Keratinocyte (primary cell): ENCODE data around the gene DLGAP1. TPM values are rescaled to one million over a fixed set of nuclear protein-coding genes. Genes with fewer than 3 reads are reported as not detected.

Source experiments
- DNase-seq: peaks from one replicate; pipeline ENCODE4 v3.0.0-alpha.2; 2011; ENCODE audit warnings: low read depth, missing footprints, low spot score
- FAIRE-seq: peaks from 2 replicates; lab custom pipeline; 2011; peaks lifted over from hg19 to GRCh38; lab: Jason Lieb, UNC
- H2AFZ ChIP-seq: 2 replicates; pipeline ENCODE4 v1.6.0; 2012; ENCODE audit warnings: low read length, control low read depth, inconsistent platforms; ENCODE audit not compliant: control insufficient read depth
- H3K27ac ChIP-seq: 2 replicates; pipeline ENCODE4 v1.5.1; 2011; ENCODE audit warnings: low read length; ENCODE audit not compliant: control insufficient read depth, insufficient read depth
- H3K27me3 ChIP-seq: 3 replicates; pipeline ENCODE4 v1.6.0; 2011; ENCODE audit warnings: low read length; ENCODE audit not compliant: control insufficient read depth, insufficient read depth; ENCODE audit errors: extremely low read depth
- H3K36me3 ChIP-seq, 2 experiments: 2 replicates in 1 of 2; 3 replicates in 1 of 2; pipeline ENCODE4 v1.5.1; 2011; ENCODE audit warnings: low read length in 2 of 2, mild to moderate bottlenecking in 1 of 2; ENCODE audit not compliant: control insufficient read depth in 2 of 2, insufficient read depth in 2 of 2; ENCODE audit errors: extremely low read depth in 1 of 2
- H3K4me1 ChIP-seq: 3 replicates; pipeline ENCODE4 v1.5.1; 2011; ENCODE audit warnings: low read length; ENCODE audit not compliant: control insufficient read depth, insufficient read depth; ENCODE audit errors: extremely low read depth
- H3K4me2 ChIP-seq: 3 replicates; pipeline ENCODE4 v1.6.0; 2011; ENCODE audit warnings: low read depth, low read length; ENCODE audit not compliant: control insufficient read depth, insufficient read depth; ENCODE audit errors: extremely low read depth
- H3K4me3 ChIP-seq, 3 experiments: fragments of 200-600 bp in 1 of 3; sonication (generic) in 1 of 3; 2 replicates in 2 of 3; 3 replicates in 1 of 3; pipeline ENCODE4 v1.5.1; 2011 to 2016; ENCODE audit warnings: low read length in 3 of 3, mild to moderate bottlenecking in 3 of 3, control low read depth in 2 of 3, inconsistent platforms in 1 of 3, low read depth in 1 of 3, mixed read lengths in 1 of 3, mixed run types in 1 of 3, moderate library complexity in 1 of 3; ENCODE audit not compliant: control insufficient read depth in 2 of 3, insufficient read depth in 2 of 3; ENCODE audit errors: extremely low read depth in 1 of 3
- H3K79me2 ChIP-seq: 2 replicates; pipeline ENCODE4 v1.6.0; 2012; ENCODE audit warnings: low read length; ENCODE audit not compliant: control insufficient read depth, insufficient read depth
- H3K9ac ChIP-seq: 3 replicates; pipeline ENCODE4 v1.6.0; 2011; ENCODE audit warnings: low read length; ENCODE audit not compliant: control insufficient read depth, insufficient read depth; ENCODE audit errors: extremely low read depth
- H3K9me1 ChIP-seq: 3 replicates; pipeline ENCODE4 v1.6.0; 2011; ENCODE audit warnings: low read length; ENCODE audit not compliant: control insufficient read depth, insufficient read depth; ENCODE audit errors: extremely low read depth
- H3K9me3 ChIP-seq: 2 replicates; pipeline ENCODE4 v1.5.1; 2012; ENCODE audit warnings: low read depth, low read length; ENCODE audit not compliant: control insufficient read depth
- H4K20me1 ChIP-seq: 3 replicates; pipeline ENCODE4 v1.6.0; 2011; ENCODE audit warnings: low read length; ENCODE audit not compliant: control insufficient read depth, insufficient read depth; ENCODE audit errors: extremely low read depth
- EZH2 ChIP-seq: IDR thresholded peaks from one replicate; pipeline ENCODE4 v1.6.1; 2012; ENCODE audit warnings: inconsistent platforms, mild to moderate bottlenecking, low read length, moderate library complexity
- dilution Hi-C: fragments of 300-500 bp; cut with MboI; formaldehyde crosslinking; loops from one replicate; pipeline ENCODE4 v1.7.0; 2020; ENCODE audit warnings: low sequenced_read_pairs; ENCODE audit not compliant: extremely low pct_ligation_motif_present
- polyA plus RNA-seq, 5 experiments: library from polyadenylated mRNA; depleted of rRNA in 3 of 5; stranded (reverse) in 3 of 5; stranded (forward) in 1 of 5; unstranded in 1 of 5; fragments of >200 nt; gene quantifications; 1 replicate in 1 of 5; 2 replicates in 3 of 5; 3 replicates in 1 of 5; pipeline versions ENCODE4 v1.2.1 to v1.2.3, GENCODE V29; 2011 to 2012; ENCODE audit warnings: missing spikeins in 2 of 5, low read depth in 1 of 5, low replicate concordance in 1 of 5
- TF ChIP-seq, protein P1 (sequence below), 3 experiments: IDR thresholded peaks in 1 of 3; conservative IDR thresholded peaks in 1 of 3; optimal IDR thresholded peaks in 1 of 3; 2 replicates in 2 of 3; 3 replicates in 1 of 3; pipeline versions ENCODE3 to v1.5.1; 2011; ENCODE audit warnings: low read length in 3 of 3, mild to moderate bottlenecking in 3 of 3, moderate library complexity in 2 of 3, control low read depth in 1 of 3, inconsistent platforms in 1 of 3; ENCODE audit not compliant: insufficient read depth in 2 of 3; ENCODE audit errors: extremely low read depth in 1 of 3

DLGAP1 gene
- polyA plus RNA-seq, 1 donor (not counting 4 experiments of a cell fraction or from before 2014, with no cell fraction given), result not detected

DNA sequence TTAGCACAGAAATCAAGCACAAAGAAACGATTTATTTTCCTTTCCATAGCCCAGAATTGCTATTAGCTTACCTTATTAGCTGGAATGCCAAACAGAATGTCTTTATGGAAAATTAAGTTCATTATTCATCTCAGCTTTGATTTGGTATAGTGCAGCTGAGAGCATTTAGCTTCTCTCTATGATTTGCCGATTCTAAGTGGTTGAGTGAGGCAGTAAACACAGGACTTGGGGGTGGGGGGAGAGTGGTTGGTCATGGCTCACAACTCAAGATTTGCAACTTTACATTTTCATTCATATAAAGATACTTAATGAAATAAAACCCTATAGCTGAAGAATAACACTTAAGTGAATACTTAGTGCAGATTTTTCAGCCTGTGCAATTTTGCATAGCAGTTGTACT is 609.9 kb downstream of the DLGAP1 start:
- H3K9me3 ChIP-seq, result no peaks in the 10 kb centered on the region
- TF ChIP-seq, protein P1, sequence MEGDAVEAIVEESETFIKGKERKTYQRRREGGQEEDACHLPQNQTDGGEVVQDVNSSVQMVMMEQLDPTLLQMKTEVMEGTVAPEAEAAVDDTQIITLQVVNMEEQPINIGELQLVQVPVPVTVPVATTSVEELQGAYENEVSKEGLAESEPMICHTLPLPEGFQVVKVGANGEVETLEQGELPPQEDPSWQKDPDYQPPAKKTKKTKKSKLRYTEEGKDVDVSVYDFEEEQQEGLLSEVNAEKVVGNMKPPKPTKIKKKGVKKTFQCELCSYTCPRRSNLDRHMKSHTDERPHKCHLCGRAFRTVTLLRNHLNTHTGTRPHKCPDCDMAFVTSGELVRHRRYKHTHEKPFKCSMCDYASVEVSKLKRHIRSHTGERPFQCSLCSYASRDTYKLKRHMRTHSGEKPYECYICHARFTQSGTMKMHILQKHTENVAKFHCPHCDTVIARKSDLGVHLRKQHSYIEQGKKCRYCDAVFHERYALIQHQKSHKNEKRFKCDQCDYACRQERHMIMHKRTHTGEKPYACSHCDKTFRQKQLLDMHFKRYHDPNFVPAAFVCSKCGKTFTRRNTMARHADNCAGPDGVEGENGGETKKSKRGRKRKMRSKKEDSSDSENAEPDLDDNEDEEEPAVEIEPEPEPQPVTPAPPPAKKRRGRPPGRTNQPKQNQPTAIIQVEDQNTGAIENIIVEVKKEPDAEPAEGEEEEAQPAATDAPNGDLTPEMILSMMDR (optimal IDR thresholded peaks at IDR 0.05 in 1 of 3, IDR thresholded peaks at IDR 0.05 in 1 of 3, conservative IDR thresholded peaks at IDR 0.05 in 1 of 3; ENCODE audit: extremely low read depth in 1 of 3, insufficient read depth in 2 of 3, low read length in 3 of 3), result no peak
- no peak for TF ChIP-seq EZH2
- H3K27me3 ChIP-seq, result no peaks in the 10 kb centered on the region
- no peaks in the 10 kb centered on the region for H3K4me1 ChIP-seq
- H3K36me3 ChIP-seq, result no peaks in the 10 kb centered on the region
- dilution Hi-C loops, result no loop called here
- no peaks in the 10 kb centered on the region for H3K9me1 ChIP-seq
- H3K27ac ChIP-seq, result no peak overlapping the region
- no peak overlapping the region for H3K4me2 ChIP-seq
- H4K20me1 ChIP-seq, result no peaks in the 10 kb centered on the region
- no peaks in the 10 kb centered on the region for H3K79me2 ChIP-seq
- H3K4me3 ChIP-seq, result no peak overlapping the region
- DNase-seq (no peak), FAIRE-seq (no peak)
- no peak overlapping the region for H3K9ac ChIP-seq
- H2AFZ ChIP-seq, result no peak overlapping the region

DNA sequence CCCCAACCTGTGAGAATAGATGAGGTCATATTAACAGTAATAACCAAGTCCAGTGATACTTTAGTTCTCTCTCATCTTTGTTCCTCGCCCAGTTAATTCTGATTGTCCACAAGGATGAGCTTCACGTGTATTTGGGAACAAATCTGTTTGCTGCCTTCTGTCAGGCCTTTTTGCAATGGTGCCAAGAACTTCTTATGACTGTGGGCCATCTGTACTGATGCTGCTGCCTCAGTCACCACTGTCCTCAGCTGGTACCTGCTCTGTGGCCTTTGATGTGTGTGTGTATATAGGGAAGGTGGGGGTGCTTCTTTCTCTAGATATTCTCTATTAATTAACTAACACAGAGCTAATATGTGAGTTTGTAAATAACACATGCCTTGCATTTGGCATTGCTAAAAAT is 612.3 kb downstream of the DLGAP1 start:
- H3K4me2 ChIP-seq, result no peak overlapping the region
- H3K9ac ChIP-seq, result no peak overlapping the region
- TF ChIP-seq EZH2, result no peak
- TF ChIP-seq, protein P1 (optimal IDR thresholded peaks at IDR 0.05 in 1 of 3, IDR thresholded peaks at IDR 0.05 in 1 of 3, conservative IDR thresholded peaks at IDR 0.05 in 1 of 3; ENCODE audit: extremely low read depth in 1 of 3, insufficient read depth in 2 of 3, low read length in 3 of 3), result no peak
- FAIRE-seq (no peak), DNase-seq (no peak)
- no peaks in the 10 kb centered on the region for H3K9me1 ChIP-seq
- H3K36me3 ChIP-seq, result no peaks in the 10 kb centered on the region
- H4K20me1 ChIP-seq, result no peaks in the 10 kb centered on the region
- no peak overlapping the region for H3K4me3 ChIP-seq
- dilution Hi-C loops, result no loop called here
- H2AFZ ChIP-seq, result no peak overlapping the region
- no peaks in the 10 kb centered on the region for H3K9me3 ChIP-seq
- H3K79me2 ChIP-seq, result no peaks in the 10 kb centered on the region
- no peak overlapping the region for H3K27ac ChIP-seq
- H3K4me1 ChIP-seq, result no peaks in the 10 kb centered on the region
- peaks cover 3% of the 10 kb centered on the region for H3K27me3 ChIP-seq
